Measurements from ENCODE around the gene LPXN. TPM values are rescaled to one million over a fixed set of nuclear protein-coding genes. Genes with fewer than 3 reads are reported as not detected.

The LPXN gene
- total RNA-seq, 4 donors from 2014 or later = 12.3 to 66.0 (median 18.2) TPM

GRCh38 chr11:58513747-58514367, 61.8 kb downstream of the LPXN start:
- Histone ChIP-seq H3K9me3 (no peaks in the 10 kb centered on the region), H3K27me3 (no peaks in the 10 kb centered on the region)
- TF ChIP-seq POLR2A (IDR thresholded peaks at IDR 0.05) (no peak), CTCF (IDR thresholded peaks at IDR 0.05) (peak in 4 of 6 experiments; percentile 36 to 74 (median 72))

GRCh38 chr11:58511636-58512035, 64.0 kb downstream of the LPXN start:
- H3K27me3 ChIP-seq = no peaks in the 10 kb centered on the region
- no peaks in the 10 kb centered on the region for H3K9me3 ChIP-seq
- no peak overlapping the region for H3K4me3 ChIP-seq
- no peak overlapping the region for H3K27ac ChIP-seq
- DNase-seq = no peak
- no peaks in the 10 kb centered on the region for H3K4me1 ChIP-seq
- H3K36me3 ChIP-seq = no peaks in the 10 kb centered on the region
- TF ChIP-seq CTCF (IDR thresholded peaks at IDR 0.05) (no peak), POLR2A (IDR thresholded peaks at IDR 0.05) (no peak)

More at GRCh38 chr11:58513747-58514367, 61.8 kb downstream of the LPXN start:
- no peaks in the 10 kb centered on the region for H3K4me1 ChIP-seq
- DNase-seq = peak in 1 of 3 donors; percentile 55
- H3K4me3 ChIP-seq = no peak overlapping the region
- no peak overlapping the region for H3K27ac ChIP-seq
- H3K36me3 ChIP-seq = no peaks in the 10 kb centered on the region

- Histone ChIP-seq H3K9me3 (no peaks in the 10 kb centered on the region), H3K4me3 (no peak overlapping the region), H3K36me3 (no peaks in the 10 kb centered on the region), H3K4me1 (no peaks in the 10 kb centered on the region), H3K27me3 (no peaks in the 10 kb centered on the region), H3K27ac (no peak overlapping the region)
- TF ChIP-seq CTCF (IDR thresholded peaks at IDR 0.05) = no peak
- no peak for TF ChIP-seq POLR2A (IDR thresholded peaks at IDR 0.05)
- no peak for DNase-seq
These were observed 65.9 kb downstream of the LPXN start for GRCh38 chr11:58509748-58510147.

- TF ChIP-seq POLR2A (IDR thresholded peaks at IDR 0.05) = no peak
- TF ChIP-seq CTCF (IDR thresholded peaks at IDR 0.05) = no peak
- DNase-seq = no peak
- H3K9me3 ChIP-seq = no peaks in the 10 kb centered on the region
- no peak overlapping the region for H3K4me3 ChIP-seq
- H3K4me1 ChIP-seq = no peaks in the 10 kb centered on the region
- H3K27ac ChIP-seq = no peak overlapping the region
- H3K27me3 ChIP-seq = no peaks in the 10 kb centered on the region
- no peaks in the 10 kb centered on the region for H3K36me3 ChIP-seq
These were observed 66.8 kb downstream of the LPXN start for GRCh38 chr11:58508814-58509213.

- no peak for TF ChIP-seq POLR2A (IDR thresholded peaks at IDR 0.05)
- H3K27ac ChIP-seq = no peak within 1 kb of the TSS
- H3K27me3 ChIP-seq = no peaks in the 10 kb centered on the region
- H3K4me1 ChIP-seq = no peaks in the 10 kb centered on the region
- no peak within 1 kb of the TSS for H3K4me3 ChIP-seq
- no peaks in the 10 kb centered on the region for H3K9me3 ChIP-seq
- no peaks in the 10 kb centered on the region for H3K36me3 ChIP-seq
- no peak for DNase-seq
These were observed 67.7 kb downstream of the LPXN start, which contains the start of gene OR5B21 for GRCh38 chr11:58508005-58508404. Gene OR5B21, minus strand, starts transcription at chr11:58508105. Its CDS starts 0 bp downstream, at chr11:58508105.

GRCh38 chr11:58507355-58507754, 68.3 kb downstream of the LPXN start:
- DNase-seq = no peak
- Histone ChIP-seq H3K27me3 (no peaks in the 10 kb centered on the region), H3K4me3 (no peak overlapping the region), H3K27ac (no peak overlapping the region), H3K36me3 (no peaks in the 10 kb centered on the region), H3K4me1 (no peaks in the 10 kb centered on the region), H3K9me3 (no peaks in the 10 kb centered on the region)
- TF ChIP-seq CTCF (IDR thresholded peaks at IDR 0.05) (no peak), POLR2A (IDR thresholded peaks at IDR 0.05) (no peak)

Data from Peyer's patch (tissue), 4 donors.